Lung (tissue), 12 donors: Measurements from ENCODE around the gene KCNQ4. TPM values are rescaled to one million over a fixed set of nuclear protein-coding genes. Genes with fewer than 3 reads are reported as not detected.

Source experiments
- ATAC-seq: fragments of 200-7000 bp; cut with Tn5 transposase; one replicate; pipeline ENCODE4 v1.9.1; 2020; ENCODE audit warnings: moderate number of reproducible peaks; ENCODE audit not compliant: insufficient read depth, low FRiP score
- DNase-seq, 3 donors: peaks; one replicate each; pipeline ENCODE4 v3.0.0-alpha.2; 2013 to 2017
- H3K27ac ChIP-seq, 2 donors: one replicate each; pipeline ENCODE4 v1.5.1; 2013; ENCODE audit warnings: mild to moderate bottlenecking in 2 of 2, moderate library complexity in 2 of 2, control low read depth in 1 of 2, inconsistent platforms in 1 of 2, low read depth in 1 of 2, low read length in 1 of 2
- H3K27me3 ChIP-seq, 3 donors: one replicate each; pipeline ENCODE4 v1.5.1; 2013; ENCODE audit warnings: low read length in 2 of 3; ENCODE audit not compliant: control insufficient read depth in 3 of 3, insufficient read depth in 3 of 3
- H3K36me3 ChIP-seq, 4 donors: one replicate each; pipeline ENCODE4 v1.5.1; 2013; ENCODE audit warnings: low read length in 4 of 4, mild to moderate bottlenecking in 1 of 4, moderate library complexity in 1 of 4; ENCODE audit not compliant: control insufficient read depth in 4 of 4, insufficient read depth in 4 of 4
- H3K4me1 ChIP-seq, 5 donors: one replicate each; pipeline ENCODE4 v1.5.1; 2013; ENCODE audit warnings: low read length in 5 of 5, mild to moderate bottlenecking in 2 of 5, moderate library complexity in 1 of 5; ENCODE audit not compliant: control insufficient read depth in 5 of 5, insufficient read depth in 5 of 5
- H3K4me3 ChIP-seq: one replicate; pipeline ENCODE4 v1.5.1; 2013; ENCODE audit warnings: mild to moderate bottlenecking, control low read depth, moderate library complexity
- H3K9ac ChIP-seq, 2 donors: one replicate each; pipeline ENCODE4 v1.5.1; 2013; ENCODE audit warnings: low read length in 2 of 2, control low read depth in 1 of 2; ENCODE audit not compliant: insufficient read depth in 1 of 2
- H3K9me3 ChIP-seq, 4 donors: one replicate each; pipeline ENCODE4 v1.5.1; 2013; ENCODE audit warnings: low read length in 3 of 4, mild to moderate bottlenecking in 1 of 4, moderate library complexity in 1 of 4; ENCODE audit not compliant: control insufficient read depth in 4 of 4, insufficient read depth in 3 of 4
- WGBS, 2 donors: extraction: QIAGEN DNeasy Blood & Tissue Kit; methylation state at CpG; one replicate each; pipeline ENCODE4 v1.1.7; 2013; 5-methylcytosine and 5-hydroxymethylcytosine counted together
- polyA plus RNA-seq, 2 donors: library from polyadenylated mRNA; stranded (reverse); fragments of 200-250 nt; gene quantifications; one replicate each; pipeline ENCODE4 v1.2.1, GENCODE V29; 2013
- total RNA-seq, 2 donors: library from RNA; depleted of rRNA in 1 of 2; stranded (reverse); fragments of >200 nt in 1 of 2; gene quantifications; one replicate each; pipeline ENCODE4 v1.2.1, GENCODE V29; 2014 to 2021
- TF ChIP-seq, protein P1 (sequence below): IDR thresholded peaks from 2 replicates; pipeline ENCODE4 v1.5.1; 2012; ENCODE audit warnings: mild to moderate bottlenecking; ENCODE audit errors: control extremely low read depth, extremely low read depth
- donor health status: control.
- donor health status: control.
- donor health status: Bipolar disorder and iron deficiency.
- donor health status: healthy.
- donor health status: DM: yes; HTN: yes; CAD: no.

Gene KCNQ4
- total and polyA plus RNA-seq, 4 donors: 0.54 to 0.98 (median 0.59) TPM

GRCh38 chr1:40824591-40825434 is 41.2 kb downstream of the KCNQ4 start:
- H3K9me3 ChIP-seq: no peaks in the 10 kb centered on the region
- no peaks in the 10 kb centered on the region for H3K36me3 ChIP-seq
- WGBS, 2 donors: 62 to 64% methylated on average over 18 of the region's 18 CpGs
- DNase-seq (peak in 2 of 3 donors; percentile 35 to 39), ATAC-seq (no peak)
- H3K9ac ChIP-seq: no peak overlapping the region
- TF ChIP-seq, protein P1, sequence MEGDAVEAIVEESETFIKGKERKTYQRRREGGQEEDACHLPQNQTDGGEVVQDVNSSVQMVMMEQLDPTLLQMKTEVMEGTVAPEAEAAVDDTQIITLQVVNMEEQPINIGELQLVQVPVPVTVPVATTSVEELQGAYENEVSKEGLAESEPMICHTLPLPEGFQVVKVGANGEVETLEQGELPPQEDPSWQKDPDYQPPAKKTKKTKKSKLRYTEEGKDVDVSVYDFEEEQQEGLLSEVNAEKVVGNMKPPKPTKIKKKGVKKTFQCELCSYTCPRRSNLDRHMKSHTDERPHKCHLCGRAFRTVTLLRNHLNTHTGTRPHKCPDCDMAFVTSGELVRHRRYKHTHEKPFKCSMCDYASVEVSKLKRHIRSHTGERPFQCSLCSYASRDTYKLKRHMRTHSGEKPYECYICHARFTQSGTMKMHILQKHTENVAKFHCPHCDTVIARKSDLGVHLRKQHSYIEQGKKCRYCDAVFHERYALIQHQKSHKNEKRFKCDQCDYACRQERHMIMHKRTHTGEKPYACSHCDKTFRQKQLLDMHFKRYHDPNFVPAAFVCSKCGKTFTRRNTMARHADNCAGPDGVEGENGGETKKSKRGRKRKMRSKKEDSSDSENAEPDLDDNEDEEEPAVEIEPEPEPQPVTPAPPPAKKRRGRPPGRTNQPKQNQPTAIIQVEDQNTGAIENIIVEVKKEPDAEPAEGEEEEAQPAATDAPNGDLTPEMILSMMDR: no peak
- no peaks in the 10 kb centered on the region for H3K27me3 ChIP-seq
- peak overlapping the region in 1 of 2 donors; percentile 20 for H3K27ac ChIP-seq
- no peak overlapping the region for H3K4me3 ChIP-seq
- H3K4me1 ChIP-seq: peaks cover 0 to 20% (median 17%) of the 10 kb centered on the region in 5 donors

DNA sequence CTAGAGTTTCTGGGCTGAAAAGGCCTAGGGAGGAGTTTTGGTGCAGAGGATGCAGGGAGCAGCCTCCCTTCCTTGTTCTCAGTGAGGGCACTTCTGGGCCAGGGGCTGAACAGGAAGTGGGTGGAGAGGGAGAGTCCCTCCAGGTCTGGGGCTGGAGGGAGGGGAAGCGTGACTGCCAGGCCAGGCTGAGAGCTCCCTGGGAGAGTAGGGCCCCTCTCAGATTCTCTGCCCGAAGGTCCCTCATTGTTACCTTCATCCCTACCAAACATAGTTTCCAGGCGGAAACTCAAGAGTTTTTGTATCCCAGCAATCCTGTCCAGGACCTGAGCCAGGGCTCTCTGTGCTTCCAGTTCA is 41.8 kb downstream of the KCNQ4 start:
- Histone ChIP-seq H3K9ac (no peak overlapping the region), H3K27ac (no peak overlapping the region), H3K4me3 (no peak overlapping the region), H3K9me3 (no peaks in the 10 kb centered on the region), H3K36me3 (no peaks in the 10 kb centered on the region), H3K4me1 (peaks cover 0 to 20% (median 17%) of the 10 kb centered on the region in 5 donors), H3K27me3 (no peaks in the 10 kb centered on the region)
- TF ChIP-seq, protein P1: no peak
- peak; percentile 30 for ATAC-seq
- peak; percentile 35 to 65 (median 40) for DNase-seq
- WGBS, 2 donors: 39 to 41% methylated on average over 3 of the region's 3 CpGs

- Histone ChIP-seq H3K27me3 (no peaks in the 10 kb centered on the region), H3K9me3 (no peaks in the 10 kb centered on the region), H3K4me3 (no peak overlapping the region), H3K9ac (no peak overlapping the region), H3K27ac (no peak overlapping the region), H3K36me3 (no peaks in the 10 kb centered on the region), H3K4me1 (peaks cover 0 to 20% (median 14%) of the 10 kb centered on the region in 5 donors)
- ATAC-seq (no peak), DNase-seq (no peak)
- TF ChIP-seq, protein P1: no peak
- 17 to 28% methylated on average over 5 of the region's 5 CpGs for WGBS, 2 donors
These were observed 42.4 kb downstream of the KCNQ4 start for GRCh38 chr1:40825996-40826395.
